CD14-positive monocyte (primary cell): ENCODE data around the gene KIF26A. TPM values are rescaled to one million over a fixed set of nuclear protein-coding genes. Genes with fewer than 3 reads are reported as not detected.

Source experiments
- DNase-seq, 3 donors: peaks; one replicate each; pipeline ENCODE4 v3.0.0-alpha.2; 2011 to 2022
- H2AFZ ChIP-seq: 2 replicates; pipeline ENCODE4 v1.6.0; 2012; ENCODE audit warnings: mild to moderate bottlenecking, low read depth, low read length, inconsistent platforms; ENCODE audit not compliant: insufficient read depth, poor library complexity, severe bottlenecking
- H3K27ac ChIP-seq, 2 donors: 1 replicate in 1 of 2; 2 replicates in 1 of 2; pipeline ENCODE4 v1.5.1; 2012 to 2013; ENCODE audit warnings: low read length in 2 of 2, control low read depth in 1 of 2, inconsistent platforms in 1 of 2, low read depth in 1 of 2, mild to moderate bottlenecking in 1 of 2
- H3K27me3 ChIP-seq, 2 donors: one replicate each; pipeline versions ENCODE4 v1.6.0 to v1.6.1; 2011 to 2013; ENCODE audit warnings: low read length in 2 of 2; ENCODE audit not compliant: control insufficient read depth in 2 of 2, insufficient read depth in 2 of 2
- H3K36me3 ChIP-seq, 2 donors: replicated peaks in 1 of 2; 1 replicate in 1 of 2; 2 replicates in 1 of 2; pipeline versions ENCODE4 v1.5.1 to v1.6.1; 2012 to 2013; ENCODE audit warnings: low read length in 2 of 2, control low read depth in 1 of 2, inconsistent platforms in 1 of 2, mild to moderate bottlenecking in 1 of 2; ENCODE audit not compliant: insufficient read depth in 2 of 2, control insufficient read depth in 1 of 2
- H3K4me1 ChIP-seq, 2 donors: 1 replicate in 1 of 2; 2 replicates in 1 of 2; pipeline versions ENCODE4 v1.5.1 to v1.6.1; 2012 to 2013; ENCODE audit warnings: low read length in 2 of 2, control low read depth in 1 of 2, inconsistent platforms in 1 of 2, mild to moderate bottlenecking in 1 of 2, moderate library complexity in 1 of 2; ENCODE audit not compliant: insufficient read depth in 2 of 2, control insufficient read depth in 1 of 2
- H3K4me2 ChIP-seq: replicated peaks from 2 replicates; pipeline ENCODE3; 2012; ENCODE audit warnings: low read length, moderate library complexity, mild to moderate bottlenecking; ENCODE audit not compliant: poor library complexity, severe bottlenecking; ENCODE audit errors: extremely low read depth
- H3K4me3 ChIP-seq, 3 experiments: fragments of 200-600 bp in 1 of 3; sonication (generic) in 1 of 3; replicated peaks in 1 of 3; 1 replicate in 2 of 3; 2 replicates in 1 of 3; pipeline ENCODE4 v1.5.1; 2011 to 2013; ENCODE audit warnings: low read length in 3 of 3, mild to moderate bottlenecking in 3 of 3, control low read depth in 2 of 3, low read depth in 2 of 3, inconsistent platforms in 1 of 3, moderate library complexity in 1 of 3
- H3K79me2 ChIP-seq: 2 replicates; pipeline ENCODE4 v1.6.0; 2012; ENCODE audit warnings: mild to moderate bottlenecking, control low read depth, inconsistent platforms, low read length, moderate library complexity; ENCODE audit not compliant: insufficient read depth
- H3K9ac ChIP-seq: 2 replicates; pipeline ENCODE4 v1.6.0; 2017; ENCODE audit warnings: low read length, mild to moderate bottlenecking; ENCODE audit not compliant: insufficient read depth, poor library complexity, severe bottlenecking
- H3K9me3 ChIP-seq, 2 donors: replicated peaks in 1 of 2; 1 replicate in 1 of 2; 2 replicates in 1 of 2; pipeline versions ENCODE4 v1.5.1 to v1.6.1; 2012 to 2013; ENCODE audit warnings: low read length in 2 of 2, control low read depth in 1 of 2; ENCODE audit not compliant: control insufficient read depth in 1 of 2, insufficient read depth in 1 of 2
- H4K20me1 ChIP-seq: 2 replicates; pipeline ENCODE4 v1.6.0; 2012; ENCODE audit warnings: mild to moderate bottlenecking, low read length, control low read depth, moderate library complexity; ENCODE audit not compliant: insufficient read depth
- H3K27ac Mint-ChIP-seq, 7 donors: one replicate each; pipeline ENCODE4 v1.8.0; 2020; ENCODE audit warnings: mild to moderate bottlenecking in 7 of 7, mixed read lengths in 7 of 7, moderate library complexity in 6 of 7, inconsistent platforms in 2 of 7
- H3K27me3 Mint-ChIP-seq, 3 donors: one replicate each; pipeline ENCODE4 v1.8.0; 2021 to 2022; ENCODE audit warnings: low read depth in 3 of 3, mild to moderate bottlenecking in 3 of 3, mixed read lengths in 3 of 3, moderate library complexity in 3 of 3, inconsistent platforms in 1 of 3
- H3K36me3 Mint-ChIP-seq, 2 donors: one replicate each; pipeline ENCODE4 v1.8.0; 2020; ENCODE audit warnings: mixed read lengths in 2 of 2, inconsistent platforms in 1 of 2, mild to moderate bottlenecking in 1 of 2
- H3K4me1 Mint-ChIP-seq: one replicate; pipeline ENCODE4 v1.8.0; 2020; ENCODE audit warnings: mild to moderate bottlenecking, mixed read lengths
- H3K4me3 Mint-ChIP-seq, 2 donors: one replicate each; pipeline ENCODE4 v1.8.0; 2020; ENCODE audit warnings: mild to moderate bottlenecking in 2 of 2, mixed read lengths in 2 of 2, moderate library complexity in 1 of 2
- H3K9me3 Mint-ChIP-seq, 7 donors: one replicate each; pipeline ENCODE4 v1.8.0; 2020 to 2022; ENCODE audit warnings: mixed read lengths in 7 of 7, mild to moderate bottlenecking in 6 of 7, moderate library complexity in 6 of 7, inconsistent platforms in 2 of 7
- WGBS: methylation state at CpG from one replicate; pipeline ENCODE4 v1.1.5; 2013; ENCODE audit warnings: missing lambda C conversion rate; ENCODE audit not compliant: insufficient coverage; 5-methylcytosine and 5-hydroxymethylcytosine counted together
- intact Hi-C, 2 donors: fragments of 100-400 bp; cut with micrococcal nuclease; formaldehyde crosslinking; loops; one replicate each; pipeline versions ENCODE4 v1.15.0 to v1.15.1; 2023
- polyA plus RNA-seq, 3 donors: library from polyadenylated mRNA; depleted of rRNA in 1 of 3; unstranded in 2 of 3; stranded (reverse) in 1 of 3; fragments of 300-500 nt in 2 of 3; fragments of >200 nt in 1 of 3; fragmentation: Illumina TruSeq in 2 of 3; gene quantifications; 1 replicate in 2 of 3; 2 replicates in 1 of 3; pipeline ENCODE4 v1.2.3, GENCODE V29; 2012 to 2021
- TF ChIP-seq, protein P1 (sequence below): fragments of 200-600 bp; IDR thresholded peaks from one replicate; pipeline ENCODE4 v1.8.0; 2022; ENCODE audit warnings: antibody characterized with exemption, mild to moderate bottlenecking

KIF26A gene
- polyA plus RNA-seq, 3 donors, result not detected

DNA sequence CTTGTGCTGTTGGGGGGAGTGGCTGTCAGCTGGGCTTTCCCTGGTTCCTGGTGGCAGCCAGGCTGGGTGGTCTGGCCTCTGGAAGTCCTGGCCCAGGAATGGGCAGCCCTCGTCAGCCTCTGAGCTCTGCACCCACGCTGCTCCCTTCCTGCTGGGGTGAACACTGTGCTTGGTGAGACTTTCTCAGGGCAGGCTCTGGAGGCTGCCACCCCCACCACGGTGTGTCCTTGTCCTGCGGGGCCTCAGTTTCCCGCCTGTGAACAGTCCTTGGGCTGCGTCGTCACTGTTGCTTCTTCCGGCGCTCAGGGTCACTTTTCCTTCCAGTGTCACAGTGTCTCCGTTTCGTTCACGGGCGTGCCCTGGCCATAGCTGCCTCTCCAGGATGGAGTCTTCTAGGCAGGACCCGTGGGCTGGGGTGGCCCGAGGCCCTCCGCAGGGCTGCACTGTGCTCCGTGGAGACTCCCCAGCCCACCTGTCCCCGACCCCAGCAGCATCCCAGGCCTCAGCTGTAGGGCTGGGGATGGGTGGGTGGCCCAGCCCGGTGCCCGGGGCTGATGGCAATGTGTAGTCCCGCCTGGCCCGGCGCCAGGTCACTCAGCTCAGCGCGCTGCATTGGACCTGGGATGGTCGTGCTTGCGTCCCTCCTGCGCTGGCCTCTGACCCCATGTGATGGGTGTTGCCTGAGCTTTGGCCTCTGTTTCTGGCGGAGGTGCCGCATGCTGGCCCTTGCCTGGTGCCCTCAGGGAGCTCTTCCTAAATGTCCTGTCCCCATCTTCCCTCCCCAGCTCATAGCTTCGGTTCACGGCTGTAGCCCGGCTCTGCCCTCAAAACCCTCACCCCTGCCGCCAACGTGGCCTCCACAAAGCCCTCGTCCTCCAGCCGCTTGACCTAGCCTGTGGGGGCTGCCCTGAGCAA, 6.8 kb downstream of the KIF26A start:
- H3K27ac Mint-ChIP-seq, result peak overlapping the region in 1 of 7 donors; percentile 10
- H3K9me3 ChIP-seq, result no peaks in the 10 kb centered on the region

DNA sequence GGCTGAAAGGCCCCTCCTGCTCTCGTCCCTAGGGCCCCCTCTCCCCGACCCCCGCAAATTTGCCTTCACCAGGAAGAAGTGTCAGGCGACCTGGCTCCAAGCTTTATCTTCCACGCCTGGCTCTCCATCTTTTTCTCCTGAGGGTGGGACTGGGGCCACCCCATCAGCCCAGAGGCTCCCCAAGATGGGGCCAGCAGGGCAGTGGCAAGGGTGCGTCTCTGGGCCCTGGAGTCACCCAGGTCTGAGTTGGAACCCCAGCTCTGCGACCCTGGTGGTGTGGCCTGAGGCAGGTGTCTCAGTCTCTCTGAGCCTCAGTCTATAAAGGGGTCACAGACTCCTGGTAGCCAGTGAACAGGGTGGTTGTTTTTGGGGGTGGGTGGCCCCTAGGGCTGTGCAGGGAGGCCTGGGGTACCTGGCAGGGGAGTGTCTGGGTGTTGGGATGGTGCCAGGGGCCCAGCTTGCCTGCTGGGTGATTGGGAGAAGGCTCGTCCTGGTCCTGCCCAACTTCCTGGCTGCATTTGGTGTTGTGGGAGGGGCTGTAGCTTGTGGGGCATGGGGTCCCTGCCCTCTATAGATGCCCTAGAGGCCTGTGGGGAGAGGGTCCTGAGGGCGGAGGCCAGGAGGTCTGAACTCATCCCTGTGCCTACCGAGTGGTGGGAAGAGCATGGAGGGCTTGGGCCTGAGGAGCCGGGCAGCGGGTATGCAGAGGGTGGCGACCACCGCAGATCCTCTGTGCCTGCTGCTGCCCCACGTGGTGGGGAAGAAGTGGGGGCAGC, 7.6 kb downstream of the KIF26A start:
- Histone ChIP-seq H3K9ac (no peak overlapping the region), H3K9me3 (no peaks in the 10 kb centered on the region), H3K4me2 (no peak overlapping the region), H3K4me1 (no peaks in the 10 kb centered on the region), H3K4me3 (no peak overlapping the region), H3K27ac (no peak overlapping the region), H3K36me3 (no peaks in the 10 kb centered on the region), H2AFZ (no peak overlapping the region), H3K79me2 (no peaks in the 10 kb centered on the region), H3K27me3 (no peaks in the 10 kb centered on the region), H4K20me1 (no peaks in the 10 kb centered on the region)
- no peak for DNase-seq
- intact Hi-C loops, result no loop called here
- H3K4me3 Mint-ChIP-seq, result no peak overlapping the region
- no peaks in the 10 kb centered on the region for H3K36me3 Mint-ChIP-seq
- WGBS, result 88% methylated on average over 15 of the region's 15 CpGs
- H3K27ac Mint-ChIP-seq, result no peak overlapping the region
- H3K9me3 Mint-ChIP-seq, result peaks cover 0 to 3% (median 0%) of the 10 kb centered on the region in 7 donors
- TF ChIP-seq, protein P1, sequence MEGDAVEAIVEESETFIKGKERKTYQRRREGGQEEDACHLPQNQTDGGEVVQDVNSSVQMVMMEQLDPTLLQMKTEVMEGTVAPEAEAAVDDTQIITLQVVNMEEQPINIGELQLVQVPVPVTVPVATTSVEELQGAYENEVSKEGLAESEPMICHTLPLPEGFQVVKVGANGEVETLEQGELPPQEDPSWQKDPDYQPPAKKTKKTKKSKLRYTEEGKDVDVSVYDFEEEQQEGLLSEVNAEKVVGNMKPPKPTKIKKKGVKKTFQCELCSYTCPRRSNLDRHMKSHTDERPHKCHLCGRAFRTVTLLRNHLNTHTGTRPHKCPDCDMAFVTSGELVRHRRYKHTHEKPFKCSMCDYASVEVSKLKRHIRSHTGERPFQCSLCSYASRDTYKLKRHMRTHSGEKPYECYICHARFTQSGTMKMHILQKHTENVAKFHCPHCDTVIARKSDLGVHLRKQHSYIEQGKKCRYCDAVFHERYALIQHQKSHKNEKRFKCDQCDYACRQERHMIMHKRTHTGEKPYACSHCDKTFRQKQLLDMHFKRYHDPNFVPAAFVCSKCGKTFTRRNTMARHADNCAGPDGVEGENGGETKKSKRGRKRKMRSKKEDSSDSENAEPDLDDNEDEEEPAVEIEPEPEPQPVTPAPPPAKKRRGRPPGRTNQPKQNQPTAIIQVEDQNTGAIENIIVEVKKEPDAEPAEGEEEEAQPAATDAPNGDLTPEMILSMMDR, result no peak
- peaks cover 7 to 9% (median 8%) of the 10 kb centered on the region in 3 donors for H3K27me3 Mint-ChIP-seq
- no peaks in the 10 kb centered on the region for H3K4me1 Mint-ChIP-seq

More for the DNA sequence above, 6.8 kb downstream of the KIF26A start:
- Histone ChIP-seq H2AFZ (no peak overlapping the region), H3K4me2 (no peak overlapping the region), H3K4me3 (no peak overlapping the region), H3K27me3 (peaks cover 0 to 3% of the 10 kb centered on the region in 2 donors), H4K20me1 (no peaks in the 10 kb centered on the region), H3K27ac (no peak overlapping the region), H3K9ac (no peak overlapping the region), H3K4me1 (no peaks in the 10 kb centered on the region), H3K79me2 (no peaks in the 10 kb centered on the region), H3K36me3 (no peaks in the 10 kb centered on the region)
- H3K4me1 Mint-ChIP-seq, result no peaks in the 10 kb centered on the region
- H3K9me3 Mint-ChIP-seq, result peaks cover 0 to 3% (median 0%) of the 10 kb centered on the region in 7 donors
- peaks cover 14 to 16% (median 16%) of the 10 kb centered on the region in 3 donors for H3K27me3 Mint-ChIP-seq
- H3K4me3 Mint-ChIP-seq, result no peak overlapping the region
- no peaks in the 10 kb centered on the region for H3K36me3 Mint-ChIP-seq
- no peak for DNase-seq
- TF ChIP-seq, protein P1, result no peak
- intact Hi-C loops, result no loop called here
- 90% methylated on average over 34 of the region's 37 CpGs for WGBS
